ENCODE results near the gene HDAC4.

The HDAC4 gene

DNA sequence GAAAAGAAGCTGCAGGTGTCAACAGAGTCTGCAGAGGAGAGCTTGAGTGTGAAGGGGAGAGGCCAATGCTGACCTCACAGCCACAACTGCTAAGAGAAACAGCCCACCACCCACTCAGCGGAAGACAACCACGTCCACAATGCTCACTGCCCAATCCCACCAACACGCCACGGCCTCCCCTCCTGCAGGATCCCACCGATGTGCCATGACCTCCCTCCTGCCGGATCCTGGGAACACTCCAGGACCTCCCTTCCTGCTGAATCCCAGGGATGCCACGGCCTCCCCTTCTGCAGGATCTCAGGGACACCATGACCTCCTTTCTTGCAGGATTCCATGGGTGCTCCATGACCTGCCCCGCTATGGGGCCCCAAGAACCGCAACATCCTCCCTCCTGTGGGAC, 285.2 kb downstream of the HDAC4 start:
- no peak for DNase-seq

DNA sequence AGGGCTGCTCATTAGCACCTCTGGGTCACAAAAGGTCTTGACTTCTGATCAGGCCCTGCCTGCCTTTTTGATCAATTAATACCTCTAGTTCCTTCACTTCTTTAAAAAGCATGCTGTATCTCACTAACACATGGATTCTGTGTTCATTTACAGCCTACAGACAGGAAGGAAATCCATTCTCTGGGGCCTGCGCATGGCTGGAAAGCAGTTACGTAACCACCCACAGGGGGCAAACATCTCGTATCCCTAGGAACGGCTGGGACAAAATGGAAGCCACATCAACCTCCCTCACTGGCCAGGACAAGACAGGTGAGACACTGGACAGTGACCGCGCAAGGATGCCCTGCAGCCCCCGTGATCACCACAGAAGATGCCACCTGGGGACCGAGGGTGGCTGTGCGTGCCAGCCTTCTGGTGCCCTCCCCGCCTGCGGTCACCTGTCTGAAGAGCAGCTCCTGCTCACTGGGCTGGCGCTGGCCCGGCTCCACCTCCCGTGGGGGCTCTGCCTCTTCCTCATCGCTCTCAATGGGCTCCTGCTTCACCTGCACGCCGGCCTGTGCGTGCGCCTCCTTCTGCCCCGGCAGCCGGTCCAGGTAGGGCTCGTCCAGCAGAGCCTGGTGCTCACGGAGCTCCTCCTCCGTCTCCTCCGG, 286.1 kb downstream of the HDAC4 start:
- DNase-seq = no peak

DNA sequence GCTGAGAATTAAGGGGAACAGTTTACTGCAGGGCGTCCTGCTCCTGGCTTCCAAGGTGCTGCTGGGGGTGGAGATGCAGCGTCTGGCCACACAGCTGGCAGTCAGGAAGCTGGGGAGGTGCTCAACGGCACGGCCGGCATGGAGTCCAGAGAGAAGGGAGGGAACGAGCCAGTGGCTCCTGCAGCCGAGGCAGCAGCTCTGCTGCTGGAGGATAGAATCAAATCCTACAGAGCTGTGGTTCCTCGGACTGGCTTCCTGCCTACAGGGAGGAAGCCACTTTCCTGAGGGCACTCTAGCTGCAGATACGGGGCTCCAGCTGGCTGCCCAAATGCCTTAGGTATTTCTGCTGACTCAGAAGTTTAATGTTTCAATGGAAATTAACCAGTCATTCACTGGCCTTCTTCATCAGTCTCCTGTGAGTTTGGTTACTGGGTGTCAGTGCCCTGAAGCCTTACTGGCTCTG, 286.7 kb downstream of the HDAC4 start:
- DNase-seq = no peak

DNA sequence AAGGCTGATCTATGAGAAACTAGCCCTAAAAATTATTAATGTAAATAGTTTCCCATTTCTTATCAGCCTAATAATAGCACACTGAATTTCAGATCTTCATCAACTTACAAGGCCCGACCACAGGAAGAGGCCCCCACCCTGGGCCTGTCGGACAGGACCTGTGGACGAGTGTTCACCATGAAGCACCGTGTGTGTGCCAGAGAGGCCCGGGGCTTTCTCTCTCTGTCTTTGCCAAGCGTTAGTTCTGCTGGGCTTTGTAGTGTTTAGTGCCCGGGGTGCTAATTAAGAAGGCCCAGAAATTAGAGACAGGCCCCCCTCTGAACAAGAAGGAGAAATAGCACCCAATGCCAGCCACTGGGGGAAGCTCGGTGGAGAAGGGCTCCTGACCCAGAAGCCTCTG, 287.2 kb downstream of the HDAC4 start:
- no peak for DNase-seq

DNA sequence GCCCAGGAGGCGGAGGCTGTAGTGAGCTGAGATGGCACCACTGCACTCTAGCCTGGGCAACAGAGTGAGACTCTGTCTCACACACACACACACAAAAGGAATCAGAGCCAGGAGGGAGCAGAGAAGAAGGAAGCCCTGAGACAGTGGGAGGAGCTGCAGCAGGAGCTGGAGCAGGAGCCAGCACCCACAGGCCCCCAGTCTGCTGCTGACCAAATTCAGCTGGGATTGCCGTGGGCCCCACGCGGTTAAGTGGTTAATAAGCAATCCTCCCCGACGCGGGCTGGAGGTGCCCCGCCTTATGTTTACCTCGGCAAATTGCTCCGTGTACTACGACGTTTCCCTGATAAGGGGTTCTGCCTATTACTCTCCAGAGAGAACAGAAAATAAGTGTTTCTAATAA, 287.6 kb downstream of the HDAC4 start:
- DNase-seq = no peak

DNA sequence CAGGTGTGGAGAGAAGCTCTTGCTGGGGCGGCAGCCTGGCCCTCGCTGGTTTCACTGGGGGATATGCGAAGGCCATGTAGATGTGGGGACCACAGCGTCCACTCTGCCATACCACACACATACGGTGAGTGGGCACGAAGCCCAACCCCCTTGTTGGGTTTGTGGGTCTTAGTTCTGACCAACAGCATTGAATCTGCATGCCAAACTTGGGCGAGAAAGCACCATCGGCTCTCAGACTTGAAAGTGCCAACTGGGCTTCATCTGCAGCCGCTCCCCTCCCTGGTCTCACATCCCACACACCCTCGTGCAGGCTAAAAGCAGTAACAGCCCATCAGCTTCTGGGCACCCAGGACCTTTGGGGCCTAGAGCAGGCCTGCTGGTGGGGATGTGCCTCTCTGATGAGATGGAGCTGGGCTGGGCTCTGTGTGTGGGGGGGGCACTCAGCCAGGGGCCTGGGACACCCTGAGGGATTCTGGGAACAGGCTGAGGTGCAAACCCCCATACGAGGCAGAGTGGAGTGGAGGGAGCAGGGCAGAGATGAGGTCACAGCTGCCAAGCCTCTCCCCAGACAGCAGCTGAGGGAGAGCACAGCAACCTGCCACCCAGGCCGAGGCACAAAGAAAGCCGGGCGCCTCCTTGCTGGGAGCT, 288.6 kb downstream of the HDAC4 start:
- no peak for DNase-seq

DNA sequence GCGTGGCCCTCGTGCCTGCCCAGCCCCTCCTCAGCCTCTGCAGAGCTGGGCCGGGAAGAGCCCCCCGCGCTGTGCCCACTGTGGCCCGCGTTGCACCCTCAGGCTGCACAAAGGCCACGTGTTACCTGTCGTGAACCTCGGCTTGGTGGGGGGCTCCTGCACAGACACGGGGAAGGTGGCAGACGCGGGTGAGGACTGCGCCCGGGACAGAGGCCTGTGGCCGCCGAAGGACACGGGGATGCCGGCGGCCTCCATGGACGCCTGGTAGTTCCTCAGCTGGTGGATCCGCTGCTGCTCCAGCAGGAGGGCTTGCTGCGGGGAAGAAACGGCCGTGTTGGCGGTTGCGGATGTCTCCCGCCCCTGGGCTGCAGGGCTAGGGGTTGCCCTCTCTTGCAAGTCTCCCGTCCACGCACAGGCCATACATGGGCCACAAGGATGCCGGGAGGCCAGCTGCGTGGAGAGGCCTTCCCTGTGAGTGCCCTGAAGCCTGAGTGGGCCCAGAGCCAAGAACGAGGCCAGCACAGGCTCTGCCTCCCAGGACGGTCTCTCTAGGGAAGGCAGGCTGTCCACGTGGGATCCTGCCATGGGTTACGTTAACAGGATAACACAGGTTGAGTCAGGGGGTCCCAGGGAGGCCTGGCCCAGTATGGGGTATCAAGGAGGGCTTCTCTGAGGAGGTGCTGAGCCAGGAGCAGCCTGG, 289.3 kb downstream of the HDAC4 start:
- DNase-seq = no peak

DNA sequence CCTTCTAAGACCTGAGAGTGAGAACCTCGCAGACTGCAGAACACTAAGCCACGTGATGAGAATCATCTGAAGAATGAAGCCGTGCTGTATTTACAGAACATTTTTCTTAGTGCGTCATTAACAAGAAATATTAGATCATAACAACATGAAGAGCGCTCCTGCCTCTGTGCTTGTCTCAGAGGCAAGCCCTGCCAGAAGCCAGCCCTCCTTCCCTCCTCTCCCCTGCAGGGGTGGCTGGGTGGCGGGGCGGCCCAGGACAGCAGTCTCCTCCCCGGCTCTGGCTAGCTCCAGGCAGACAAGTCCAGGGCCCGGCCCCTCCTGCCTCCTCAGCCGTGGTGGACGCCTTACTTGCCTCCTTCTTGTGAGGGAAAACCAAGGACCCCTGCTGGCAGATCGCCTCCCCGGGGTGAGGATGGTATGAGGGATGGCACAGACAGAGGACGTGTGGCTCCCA, 290.2 kb downstream of the HDAC4 start:
- DNase-seq = no peak

DNA sequence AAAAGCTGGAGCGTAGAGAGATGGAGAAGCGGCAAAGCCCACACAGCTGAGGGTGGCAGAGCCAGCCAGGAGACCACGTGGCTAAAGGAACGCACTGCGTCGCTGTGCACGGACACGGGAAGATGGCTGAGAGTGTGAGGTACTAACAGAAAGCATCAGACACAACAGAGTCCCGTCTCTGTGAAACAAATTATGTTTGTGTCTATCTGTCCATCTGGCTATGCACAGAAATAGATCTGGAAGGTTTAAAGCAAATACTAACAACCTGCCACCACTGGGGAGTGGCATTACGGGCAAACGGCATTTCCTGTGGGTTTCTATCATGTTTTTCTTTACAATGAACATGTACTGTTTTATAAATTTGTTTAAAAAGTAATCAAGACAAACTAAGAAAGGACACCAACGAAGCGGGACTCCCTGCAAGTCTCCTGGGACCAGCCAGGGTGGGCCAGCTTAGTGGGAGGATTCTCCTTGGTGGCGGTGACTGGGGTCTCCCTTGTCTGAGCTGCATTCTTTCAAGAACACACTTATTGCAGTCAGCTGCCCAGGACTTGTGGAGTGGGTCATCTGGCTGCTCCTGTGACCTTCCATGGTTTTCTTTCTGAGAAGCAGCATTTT, 290.8 kb downstream of the HDAC4 start:
- DNase-seq = no peak

DNA sequence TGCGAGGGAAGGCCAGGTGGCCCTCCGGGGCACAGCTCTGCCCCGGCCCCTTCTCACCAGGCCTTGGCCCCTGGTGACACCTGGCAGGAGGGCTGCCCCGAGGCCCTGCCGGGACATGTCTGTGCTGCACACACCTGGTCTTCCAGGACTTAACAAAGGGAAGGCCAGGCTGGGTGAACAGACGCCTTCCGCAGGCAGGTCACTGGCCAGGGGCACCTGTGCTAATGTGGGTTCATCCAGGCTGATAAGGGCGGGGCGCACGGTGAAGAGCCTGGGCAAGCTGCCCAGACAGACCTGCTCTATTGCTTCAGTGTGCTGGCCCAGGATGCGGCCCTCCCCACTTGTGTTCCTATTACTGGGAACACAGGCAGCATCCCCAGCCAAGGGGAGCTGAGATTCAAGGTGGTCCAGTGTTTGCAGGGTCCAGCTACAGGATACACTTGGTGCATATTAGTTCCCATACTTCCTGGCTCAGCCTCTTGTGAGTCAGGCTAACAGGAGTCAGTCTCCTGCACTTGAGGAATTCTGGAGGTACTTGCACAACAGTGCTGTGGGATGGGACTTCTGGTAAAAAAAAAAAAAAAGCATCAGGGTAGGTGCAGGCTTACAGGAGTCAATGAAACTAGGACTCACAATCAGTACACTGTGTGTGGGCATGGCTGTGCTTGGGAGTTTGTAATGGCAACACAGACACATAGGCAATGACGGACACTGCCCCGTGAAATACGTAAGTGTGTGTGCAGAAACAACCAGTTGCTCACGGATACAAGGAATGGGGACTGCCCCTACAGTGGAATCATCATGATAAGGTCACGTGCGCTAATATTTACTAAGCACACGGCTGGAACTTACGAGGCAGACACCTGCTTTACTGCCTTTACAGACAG, 291.5 kb downstream of the HDAC4 start:
- DNase-seq = no peak

DNA sequence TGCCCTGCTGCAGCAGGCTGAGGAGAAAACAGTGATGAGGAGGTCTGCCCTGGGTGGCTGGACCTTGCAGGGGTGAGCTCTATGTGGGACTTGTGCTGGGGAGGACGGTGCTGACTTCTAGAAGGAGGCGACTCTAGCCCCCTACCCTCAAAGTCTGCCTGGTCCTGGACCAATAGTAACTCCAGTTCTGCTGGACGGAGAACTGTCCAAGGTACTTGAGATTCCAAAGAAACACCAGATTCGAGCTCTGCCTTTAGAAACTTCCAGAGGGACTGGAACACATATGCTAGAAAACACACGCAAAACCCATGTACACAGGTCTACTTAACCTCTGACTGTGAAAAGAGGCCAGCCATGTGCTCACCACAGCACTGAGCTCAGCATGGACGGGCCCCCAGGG, 292.4 kb downstream of the HDAC4 start:
- DNase-seq = no peak

DNA sequence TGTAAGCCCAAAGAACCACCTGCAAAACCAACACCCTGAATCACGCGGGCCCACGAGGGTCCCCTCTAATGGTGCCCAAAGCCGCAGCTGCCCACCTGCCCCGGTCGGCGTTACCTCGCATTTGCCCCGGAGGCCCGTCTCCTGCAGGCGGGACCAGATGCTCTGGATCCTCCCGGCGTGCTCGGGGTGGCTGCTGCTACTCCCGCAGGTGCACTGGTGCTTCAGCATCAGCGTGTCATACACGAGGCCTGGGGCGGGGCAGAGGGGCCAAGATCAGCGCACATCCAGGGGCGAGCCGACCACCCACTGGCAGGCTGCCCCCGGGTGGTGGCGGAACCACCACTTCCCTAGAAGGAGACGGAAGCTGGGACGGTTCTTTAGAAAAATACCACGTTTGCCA, 292.9 kb downstream of the HDAC4 start:
- no peak for DNase-seq

DNA sequence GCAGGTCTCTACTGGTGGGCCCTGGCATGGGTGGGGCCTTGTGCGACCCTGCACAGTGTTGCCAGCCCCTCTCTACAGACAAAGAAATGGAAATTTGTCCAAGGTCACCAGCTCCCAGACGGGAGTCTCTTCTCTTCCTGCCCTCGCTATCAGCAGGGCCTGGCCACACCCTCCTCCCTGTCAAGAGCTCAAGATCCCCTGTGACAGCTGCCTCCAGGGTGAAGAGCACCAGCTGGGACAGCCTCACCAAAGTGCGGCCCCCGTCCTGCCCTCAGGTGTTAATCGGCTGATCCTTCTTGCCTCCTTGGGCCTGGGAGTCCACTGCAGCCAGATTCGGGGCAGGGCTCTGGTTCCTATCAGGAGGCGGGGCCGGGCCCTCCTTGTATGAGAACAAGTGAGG, 293.9 kb downstream of the HDAC4 start:
- DNase-seq = no peak

DNA sequence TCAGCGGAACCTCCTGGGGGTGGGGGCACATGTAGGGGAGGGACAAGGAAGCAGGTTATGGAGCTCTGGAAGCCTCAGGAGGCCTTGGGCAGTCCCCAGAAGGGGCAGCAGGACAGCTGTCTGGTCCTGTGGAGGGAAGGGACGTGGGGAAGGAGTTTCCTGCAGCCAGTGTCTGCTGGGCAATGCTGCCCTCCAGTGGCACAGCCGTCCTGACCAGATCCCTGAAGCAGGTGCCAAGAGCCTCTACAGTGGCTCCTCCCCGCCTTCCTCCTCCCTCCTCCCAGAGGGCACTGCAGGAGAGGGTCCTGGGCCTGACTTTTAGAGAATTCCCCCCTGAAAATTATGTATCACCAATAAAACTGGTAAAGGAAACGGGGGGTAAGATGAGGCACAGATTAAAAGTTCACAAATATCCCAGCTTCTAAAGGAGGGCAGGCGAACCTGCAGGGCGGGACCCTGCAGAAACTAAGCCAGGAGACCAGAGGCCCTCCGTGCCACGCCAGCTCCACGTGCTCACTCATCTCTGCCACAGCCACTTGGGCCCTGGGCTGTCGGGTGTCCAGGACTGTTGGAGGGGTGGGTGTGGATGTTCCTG, 294.4 kb downstream of the HDAC4 start:
- no peak for DNase-seq

DNA sequence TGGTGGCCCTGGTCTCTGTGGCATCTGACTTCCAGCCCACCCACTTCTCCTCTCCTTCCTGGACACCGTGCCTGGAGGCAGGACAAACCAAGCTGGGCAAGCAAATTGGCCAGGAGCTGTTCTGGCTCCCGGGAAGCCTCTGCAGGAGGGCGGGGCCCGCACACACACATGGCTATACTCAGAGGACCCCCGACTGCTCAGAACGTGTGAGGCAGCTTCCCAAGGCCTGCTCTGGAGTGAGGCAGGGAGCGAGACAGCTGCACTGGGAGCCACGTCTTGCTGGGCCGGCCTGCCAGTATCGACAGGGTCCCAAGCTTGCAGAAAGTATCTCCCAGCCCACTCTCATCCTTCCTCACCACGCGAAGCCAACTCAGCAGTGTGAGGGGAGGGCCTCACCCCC, 295.6 kb downstream of the HDAC4 start:
- DNase-seq = no peak

DNA sequence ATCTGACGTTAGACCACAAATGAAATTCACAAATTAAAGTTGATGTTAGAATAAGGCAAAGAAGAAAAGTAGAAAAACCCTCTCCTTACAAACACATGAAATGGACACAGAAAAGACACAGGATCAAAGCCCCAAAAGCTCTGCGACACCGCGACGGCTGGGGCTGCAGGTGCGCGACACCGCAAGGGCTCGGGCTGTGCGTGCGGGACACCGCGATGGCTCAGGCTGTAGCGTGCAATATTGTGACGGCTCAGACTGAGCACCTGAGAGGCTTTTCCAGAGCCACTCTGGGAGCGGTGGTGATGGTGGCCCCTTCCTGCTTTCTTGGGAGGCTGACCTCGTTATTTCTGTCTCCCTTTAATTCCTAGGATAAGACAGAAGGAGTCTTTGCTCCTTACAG, 296.0 kb downstream of the HDAC4 start:
- DNase-seq = no peak

DNA sequence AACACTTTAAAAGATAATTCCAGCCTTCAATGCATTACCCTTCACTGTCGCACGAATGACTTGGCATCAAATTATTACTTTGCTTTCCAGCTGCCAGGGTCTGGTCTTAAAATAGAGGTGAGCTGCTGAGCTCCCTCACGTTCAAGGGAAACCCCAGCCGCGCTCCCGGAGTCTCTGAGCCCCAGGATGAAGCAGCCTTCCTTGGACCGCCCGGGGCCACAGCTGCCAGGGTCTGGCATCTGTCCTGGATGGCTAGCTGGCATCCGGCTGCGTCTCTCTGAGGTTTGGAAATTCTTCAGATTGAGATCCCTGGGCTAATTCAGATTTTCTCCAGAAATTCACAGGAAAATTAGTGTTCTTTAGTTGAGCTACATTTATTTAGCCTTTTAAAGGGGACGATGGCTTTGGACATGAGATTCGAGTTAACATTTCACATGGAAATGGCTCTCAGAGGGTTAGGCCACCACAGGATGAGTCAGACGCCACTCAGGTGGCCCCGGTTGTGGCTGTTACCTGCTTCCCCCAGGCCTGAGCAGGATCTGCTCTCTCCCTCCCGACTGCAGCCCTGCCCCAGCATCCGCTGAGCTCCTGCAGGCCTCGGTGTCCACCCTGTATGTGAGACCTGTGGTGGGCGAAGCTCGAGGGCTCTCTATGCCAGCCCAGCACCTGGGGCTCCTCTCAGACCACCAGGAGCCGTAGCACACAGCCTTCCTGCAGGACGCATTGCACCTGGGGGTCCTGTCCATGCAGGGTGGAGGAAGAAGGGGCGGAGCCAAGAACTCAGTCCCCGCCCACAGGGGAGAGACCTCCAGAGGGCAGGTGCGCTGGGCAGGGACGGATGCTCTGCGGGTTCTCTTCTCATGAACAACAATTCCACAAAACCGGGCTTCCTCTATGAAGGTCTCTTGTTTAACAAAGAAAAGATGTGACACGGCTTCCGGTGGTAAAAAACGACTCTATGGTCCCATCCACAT, 297.4 kb downstream of the HDAC4 start:
- no peak for DNase-seq

DNA sequence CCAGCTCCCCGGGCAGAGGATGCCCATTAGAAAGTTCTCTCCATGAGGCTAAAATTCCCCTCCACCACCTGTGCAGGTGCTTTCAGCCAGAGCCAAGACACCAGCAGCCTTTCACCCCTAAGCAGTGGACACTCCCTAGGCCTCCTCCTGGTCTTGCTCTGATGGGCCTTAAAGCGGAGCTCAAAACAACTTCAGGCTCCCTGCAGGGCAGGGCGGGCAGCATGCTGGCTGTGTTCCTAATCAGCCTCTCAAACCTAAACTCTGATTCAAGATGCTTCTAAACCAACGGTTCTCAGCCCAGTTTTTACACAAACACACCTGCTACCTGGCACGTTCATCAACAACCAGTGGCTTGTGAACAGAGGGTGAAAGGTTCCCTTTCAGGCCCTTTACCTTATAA, 298.6 kb downstream of the HDAC4 start:
- DNase-seq = no peak

DNA sequence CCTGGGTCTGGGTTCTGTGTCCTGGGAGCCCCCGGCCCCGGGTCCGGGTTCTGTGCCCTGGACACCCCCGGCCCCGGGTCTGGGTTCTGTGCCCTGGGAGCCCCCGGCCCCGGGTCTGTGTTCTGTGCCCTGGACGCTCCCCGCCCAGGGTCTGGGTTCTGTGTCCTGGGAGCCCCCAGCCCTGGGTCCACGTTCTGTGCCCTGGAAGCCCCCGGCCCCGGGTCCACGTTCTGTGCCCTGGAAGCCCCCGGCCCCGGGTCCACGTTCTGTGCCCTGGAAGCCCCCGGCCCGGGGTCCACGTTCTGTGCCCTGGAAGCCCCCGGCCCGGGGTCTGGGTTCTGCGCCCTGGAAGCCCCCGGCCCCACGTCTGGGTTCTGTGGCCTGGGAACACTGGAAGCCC, 299.0 kb downstream of the HDAC4 start:
- no peak for DNase-seq

DNA sequence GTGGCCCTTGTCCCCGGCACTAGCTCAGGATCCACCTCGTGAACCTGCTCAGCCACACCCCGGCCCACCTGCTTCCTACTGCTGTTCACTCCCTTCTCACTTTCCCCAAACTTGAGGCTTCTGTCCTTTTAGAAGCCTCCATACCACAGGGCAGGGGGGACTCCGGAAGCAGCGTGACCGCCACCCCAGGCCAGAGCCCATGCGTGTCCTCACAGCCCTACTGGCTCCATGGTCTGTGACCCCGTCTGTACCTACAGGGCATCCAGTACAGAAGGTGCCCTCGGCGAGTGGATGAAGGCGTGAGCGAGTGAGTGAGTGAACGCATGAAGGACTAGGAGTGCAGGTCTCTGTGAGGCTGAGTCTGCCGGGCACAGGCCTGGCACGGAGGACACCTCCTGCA, 299.7 kb downstream of the HDAC4 start:
- no peak for DNase-seq

DNA sequence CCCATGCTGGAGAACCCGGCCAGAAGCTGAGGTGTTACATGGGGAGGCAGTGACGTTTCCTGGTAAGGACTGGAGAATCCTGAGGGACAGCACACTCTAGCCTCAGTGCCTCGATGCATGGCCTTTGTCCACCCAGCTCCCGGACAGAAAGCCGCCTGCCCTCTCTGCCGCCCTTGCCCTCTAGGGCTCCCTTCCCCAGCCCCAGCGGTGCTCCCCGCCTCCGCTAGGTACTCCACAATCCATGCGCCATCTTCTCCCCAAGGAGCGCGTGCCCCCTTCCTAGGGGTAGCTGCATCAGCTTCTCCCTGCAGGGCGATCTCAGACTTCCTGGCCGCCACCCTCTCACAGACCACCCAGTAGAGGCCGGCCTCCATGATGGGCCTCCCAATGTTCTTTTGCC, 301.3 kb downstream of the HDAC4 start:
- no peak for DNase-seq
